Measurements from ENCODE around the gene DEXI. TPM values are rescaled to one million over a fixed set of nuclear protein-coding genes. Genes with fewer than 3 reads are reported as not detected.
"Not testable (repeated sequence)": the region's sequence is repeated elsewhere in the genome, so short reads cannot be mapped to it uniquely, and the experiment has no call there.

Gene DEXI
- total RNA-seq, 1 donor from 2014 or later, result 121 TPM

GRCh38 chr16:10947211-10947787 is 5.0 kb upstream of the DEXI start:
- intact Hi-C loops (cut with DNase I), result no loop called here
- DNase-seq (ENCODE audit: missing footprints) (no peak), ATAC-seq (no peak)

DNA sequence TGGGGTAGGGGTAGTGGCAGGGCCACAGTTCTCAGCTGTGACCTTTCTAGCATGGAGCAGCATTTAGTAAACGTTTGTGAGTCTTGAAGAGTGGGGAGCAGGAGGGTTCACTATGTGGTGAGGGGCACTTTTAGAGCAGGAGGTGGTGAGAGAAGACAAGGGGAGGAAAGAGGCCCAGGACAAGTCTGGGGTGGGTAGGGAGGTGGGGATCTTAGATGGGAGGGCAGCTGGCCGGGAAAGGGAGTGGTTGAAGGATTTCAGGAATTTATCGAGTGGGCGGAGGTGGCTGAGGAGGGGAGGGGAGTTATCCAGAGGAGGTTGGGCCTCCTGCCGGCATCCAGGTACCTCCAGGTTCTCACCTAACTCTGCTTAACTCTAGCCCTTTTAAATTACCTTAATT is 4.0 kb upstream of the DEXI start:
- intact Hi-C loops (cut with DNase I), result no loop called here
- ATAC-seq (no peak), DNase-seq (ENCODE audit: missing footprints) (no peak)

GRCh38 chr16:10945065-10945787 is 3.0 kb upstream of the DEXI start:
- ATAC-seq (no peak), DNase-seq (ENCODE audit: missing footprints) (no peak)
- intact Hi-C loops (cut with DNase I), result no loop called here

DNA sequence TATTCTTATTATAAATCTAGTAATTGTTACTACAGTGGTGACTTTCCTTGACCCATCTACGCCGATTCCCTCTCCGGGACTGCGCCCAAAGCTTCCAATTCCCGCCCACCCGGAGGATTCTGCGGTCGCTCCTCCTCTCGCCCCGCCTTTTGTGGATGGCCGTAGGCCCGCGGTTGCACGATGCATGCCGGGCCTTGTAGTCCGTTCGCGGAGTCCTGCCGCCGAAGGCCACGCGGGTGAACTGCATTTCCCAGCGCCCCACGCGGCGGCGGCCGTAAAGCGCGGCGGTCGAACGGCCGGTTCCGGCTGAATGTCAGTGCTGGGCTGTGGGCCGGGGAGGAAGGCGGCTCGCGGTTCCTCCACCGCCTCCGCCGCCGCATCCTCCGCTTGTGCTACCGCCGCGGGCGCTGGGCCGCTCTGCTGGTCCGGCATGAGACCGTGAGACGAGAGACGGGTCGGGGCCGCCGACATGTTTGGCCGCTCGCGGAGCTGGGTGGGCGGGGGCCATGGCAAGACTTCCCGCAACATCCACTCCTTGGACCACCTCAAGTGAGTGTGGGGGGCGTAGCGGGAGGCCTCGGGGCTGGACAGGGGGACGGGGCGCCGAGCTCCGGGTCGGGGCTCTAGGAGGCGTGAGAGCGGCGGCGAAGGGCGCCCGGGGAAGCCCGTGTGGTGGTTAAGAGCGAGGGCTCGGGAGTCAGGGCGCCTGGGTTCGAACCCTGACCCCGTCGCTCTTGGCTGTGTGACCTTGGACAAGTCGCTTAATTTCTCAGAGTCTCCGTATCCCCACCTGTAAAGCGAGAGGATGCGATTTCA is 2.2 kb upstream of the DEXI start, which contains the start of gene CLEC16A:
CLEC16A (plus strand) TSS at position 316 of the 816 bp plus-strand sequence; CDS start at position 470, 154 bp downstream.
- DNase-seq (ENCODE audit: missing footprints) (peak; percentile 100), ATAC-seq (peak; percentile 89)
- intact Hi-C loops (cut with DNase I), result loop anchor here (5.0 kb wide), 1 partner anchor 202 kb away; the partner anchor contains the start of gene NUBP1

DNA sequence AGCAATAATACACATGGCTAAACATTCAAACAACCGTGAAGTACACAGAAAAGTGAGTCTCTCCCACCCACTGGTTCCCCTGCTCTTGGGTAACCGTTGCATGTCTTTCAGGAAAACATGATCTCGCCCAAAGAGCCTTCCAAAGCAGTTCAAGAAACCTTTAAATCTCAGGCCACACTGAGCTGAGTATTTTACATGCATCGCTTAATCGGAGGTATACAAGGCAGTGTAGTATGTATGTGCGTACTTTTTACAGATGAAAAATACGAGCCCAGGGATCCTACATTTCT is 741 bp upstream of the DEXI start:
- ATAC-seq (no peak), DNase-seq (ENCODE audit: missing footprints) (no peak)
- intact Hi-C loops (cut with DNase I), result loop anchor here (5.0 kb wide), 1 partner anchor 201 kb away; the partner anchor contains the start of gene NUBP1

- intact Hi-C loops (cut with DNase I), result loop anchor here (5.0 kb wide), 1 partner anchor 200 kb away; the partner anchor contains the start of gene NUBP1
- DNase-seq (ENCODE audit: missing footprints); ATAC-seq: not testable (repeated sequence)
Observed at GRCh38 chr16:10941935-10942351, 325 bp downstream of the DEXI start.

GRCh38 chr16:10941127-10941933 is 938 bp downstream of the DEXI start:
- intact Hi-C loops (cut with DNase I), result loop anchor here (5.0 kb wide), 1 partner anchor 199 kb away; the partner anchor contains the start of gene NUBP1
- ATAC-seq (no peak), DNase-seq (ENCODE audit: missing footprints) (no peak)

DNA sequence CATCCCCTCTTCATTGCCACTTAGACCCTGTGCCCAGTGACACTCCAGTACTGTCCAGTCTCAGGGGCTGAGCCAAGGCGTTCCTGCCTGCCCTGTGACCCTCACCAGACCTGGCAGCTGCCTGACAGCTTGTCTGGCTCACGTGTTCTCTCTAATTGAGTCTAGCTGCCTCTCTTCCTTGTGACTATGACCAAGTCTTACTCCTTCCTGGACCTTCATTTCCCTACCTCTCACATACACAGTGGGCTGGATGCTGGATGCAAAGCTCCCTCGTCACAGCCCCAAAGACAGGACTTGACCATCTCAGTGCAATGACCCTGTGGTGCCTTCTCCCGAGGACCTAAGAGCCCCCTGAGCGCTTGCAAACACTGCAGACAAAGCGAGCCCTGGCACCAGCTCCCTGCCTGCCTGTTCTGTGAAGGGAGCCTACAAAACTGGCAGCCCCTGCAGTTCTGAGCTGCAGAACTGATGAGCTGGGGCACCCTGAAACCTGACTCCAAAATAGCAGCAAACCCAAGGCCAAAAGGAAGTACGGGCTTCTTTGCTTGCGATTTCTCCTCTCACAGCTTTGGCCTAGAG is 1.7 kb downstream of the DEXI start:
- DNase-seq (ENCODE audit: missing footprints) (no peak), ATAC-seq (no peak)
- intact Hi-C loops (cut with DNase I), result loop anchor here (5.0 kb wide), 1 partner anchor 198 kb away; the partner anchor contains the start of gene NUBP1

DNA sequence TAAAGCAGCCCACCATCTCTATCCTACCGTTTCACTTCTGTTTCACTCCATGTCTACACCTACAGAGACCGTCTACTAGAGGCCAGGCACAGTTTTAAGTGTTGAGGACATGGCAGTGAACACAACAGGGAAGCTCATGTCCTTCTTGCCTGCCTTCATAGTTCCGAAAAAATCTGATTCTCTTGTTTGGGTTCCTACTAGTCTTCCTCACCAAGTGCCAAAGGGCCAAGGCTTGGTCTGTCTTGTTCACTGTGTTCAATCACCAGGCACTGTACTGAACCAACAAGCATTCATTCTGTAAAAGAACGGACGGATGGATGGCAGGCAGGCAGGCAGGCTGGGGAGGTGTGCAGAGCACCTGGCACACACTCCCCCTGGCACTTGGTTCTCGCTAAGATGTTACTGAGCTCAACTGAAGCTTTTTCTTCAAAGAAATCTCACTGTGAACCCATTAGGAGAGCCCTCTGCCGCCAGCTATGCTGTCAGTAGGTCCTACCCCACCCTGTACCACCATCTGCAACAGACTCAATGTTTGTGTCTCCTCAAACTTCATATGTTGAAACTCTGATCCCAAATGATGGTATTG is 2.5 kb downstream of the DEXI start:
- no peak for DNase-seq (ENCODE audit: missing footprints)
- ATAC-seq, result no peak

DNA sequence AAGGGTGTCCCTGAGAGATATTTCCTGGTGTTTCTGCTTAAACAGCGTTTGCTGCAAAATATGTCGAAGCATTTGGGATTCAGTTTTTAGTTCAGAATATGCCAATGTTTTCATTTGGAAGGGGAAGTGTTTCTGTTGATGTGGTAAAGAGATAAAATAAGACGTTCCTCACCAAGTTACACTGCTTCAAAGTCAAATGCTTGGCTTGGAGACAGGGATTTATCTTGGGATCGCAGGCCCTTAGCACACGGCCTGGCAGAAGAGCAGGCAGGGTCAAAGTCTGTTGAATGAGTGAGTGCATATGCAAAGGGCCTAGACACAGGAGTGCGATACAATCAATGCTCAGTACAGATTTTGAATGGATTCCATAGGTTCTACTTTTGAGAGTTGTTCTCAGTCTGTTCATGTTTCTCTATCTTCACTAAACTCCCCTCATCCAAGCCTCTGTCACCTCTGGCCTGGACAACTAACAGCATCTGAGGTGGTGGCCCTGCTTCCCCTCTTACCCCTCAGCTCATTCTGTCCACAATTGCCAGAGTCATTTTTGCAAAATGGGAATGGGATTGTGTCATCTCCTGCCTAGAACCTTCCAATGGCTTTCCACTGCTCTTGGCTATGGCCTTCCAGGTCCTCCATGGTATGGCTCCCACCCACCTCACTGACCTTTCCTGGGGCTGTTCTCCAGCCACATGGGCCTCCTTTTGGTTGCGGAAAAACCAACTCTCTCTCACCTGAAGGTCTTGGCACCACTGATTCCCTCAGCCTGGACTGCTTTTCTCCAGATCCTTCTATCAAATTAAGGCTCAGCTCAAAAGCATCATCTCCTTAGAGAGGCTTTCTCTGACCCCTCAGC is 3.2 kb downstream of the DEXI start:
- DNase-seq (ENCODE audit: missing footprints) (no peak), ATAC-seq (no peak)
- intact Hi-C loops (cut with DNase I), result loop anchor here (5.0 kb wide), 1 partner anchor 362 kb away; no protein-coding TSS in a partner anchor

More for the DNA sequence above, 2.5 kb downstream of the DEXI start:
- intact Hi-C loops (cut with DNase I), result loop anchor here (5.0 kb wide), 2 partner anchors 197 to 362 kb away; partner anchors contain the start of gene NUBP1

- DNase-seq (ENCODE audit: missing footprints) (no peak), ATAC-seq (no peak)
- intact Hi-C loops (cut with DNase I), result loop anchor here (5.0 kb wide), 1 partner anchor 361 kb away; no protein-coding TSS in a partner anchor
Observed at GRCh38 chr16:10938321-10938720, 3.9 kb downstream of the DEXI start.

GRCh38 chr16:10937068-10937859 is 5.0 kb downstream of the DEXI start:
- DNase-seq (ENCODE audit: missing footprints), result no peak
- intact Hi-C loops (cut with DNase I), result loop anchor here (5.0 kb wide), 1 partner anchor 360 kb away; no protein-coding TSS in a partner anchor
- ATAC-seq, result peak; percentile 15

GRCh38 chr16:10936272-10936984 is 5.8 kb downstream of the DEXI start:
- ATAC-seq, result no peak
- intact Hi-C loops (cut with DNase I), result loop anchor here (5.0 kb wide), 1 partner anchor 359 kb away; no protein-coding TSS in a partner anchor
- DNase-seq (ENCODE audit: missing footprints), result no peak

DNA sequence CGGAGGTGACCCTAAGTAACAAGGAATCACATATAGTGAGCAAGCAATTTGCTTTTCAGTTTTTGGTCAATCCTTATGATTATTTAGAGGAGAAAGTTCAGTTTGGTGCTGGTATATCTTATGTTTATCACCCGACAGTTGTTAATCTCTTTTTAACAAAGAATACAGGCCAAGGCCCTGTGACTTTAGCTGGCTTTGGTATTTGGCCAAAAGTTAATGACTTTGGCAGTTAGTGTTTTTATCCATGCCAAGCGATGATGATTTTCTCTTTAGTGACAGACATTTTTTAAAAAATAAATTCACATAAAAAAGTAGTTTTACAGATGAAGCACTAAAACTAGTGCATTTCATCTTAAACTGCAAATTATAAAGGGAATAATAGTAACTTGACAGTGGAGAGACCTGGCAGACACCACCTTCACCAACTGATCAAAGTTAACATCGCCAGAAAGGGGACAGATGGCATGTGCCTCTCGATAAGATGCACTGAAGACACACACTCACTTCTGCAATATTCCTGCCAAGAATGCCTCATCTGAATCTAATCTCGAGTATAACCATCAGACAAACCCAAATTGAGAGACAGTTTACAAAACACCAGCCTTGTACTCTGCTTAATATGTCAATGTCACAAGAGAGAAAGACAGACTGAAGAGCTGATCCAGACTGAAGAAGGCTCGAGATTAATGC is 6.9 kb downstream of the DEXI start:
- DNase-seq (ENCODE audit: missing footprints) (no peak), ATAC-seq (no peak)
- intact Hi-C loops (cut with DNase I), result loop anchor here (5.0 kb wide), 1 partner anchor 358 kb away; no protein-coding TSS in a partner anchor
